DMS153 treated with DMSO at 0.1 percent for 48 hours (cell line): ENCODE results near the gene HSD17B2.

Experiments
- DNase-seq: peaks from one replicate; lab custom pipeline; 2025; ENCODE audit not compliant: unreplicated experiment; lab: John Stamatoyannopoulos, UW

HSD17B2 gene

GRCh38 chr16:82017911-82018568, 17.0 kb upstream of the HSD17B2 start:
- no peak for DNase-seq

- DNase-seq = no peak
Measured at GRCh38 chr16:82019535-82019934, 15.5 kb upstream of the HSD17B2 start.

- no peak for DNase-seq
Measured at GRCh38 chr16:82020051-82020450, 15.0 kb upstream of the HSD17B2 start.

DNA sequence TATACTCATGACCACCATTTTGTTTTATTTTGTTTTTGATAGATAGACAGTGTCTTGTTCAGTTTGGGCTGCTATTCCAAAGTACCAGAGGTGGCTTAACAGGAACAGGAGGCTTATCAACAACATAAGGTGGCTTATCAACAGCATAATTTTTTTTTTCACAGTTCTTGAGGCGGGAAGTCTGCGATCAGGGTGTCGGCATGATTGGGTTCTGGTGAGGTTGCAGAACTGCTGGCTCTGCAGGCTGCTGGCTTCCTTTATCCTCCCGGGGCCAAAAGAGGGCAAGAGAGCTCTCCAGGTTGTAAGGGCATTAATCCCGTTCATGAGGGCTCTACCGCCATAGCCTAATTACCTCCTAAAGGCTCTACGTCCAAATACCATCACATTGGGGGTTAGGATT, 11.8 kb upstream of the HSD17B2 start:
- no peak for DNase-seq

- DNase-seq = no peak
Measured at GRCh38 chr16:82024316-82024715, 10.7 kb upstream of the HSD17B2 start.

DNA sequence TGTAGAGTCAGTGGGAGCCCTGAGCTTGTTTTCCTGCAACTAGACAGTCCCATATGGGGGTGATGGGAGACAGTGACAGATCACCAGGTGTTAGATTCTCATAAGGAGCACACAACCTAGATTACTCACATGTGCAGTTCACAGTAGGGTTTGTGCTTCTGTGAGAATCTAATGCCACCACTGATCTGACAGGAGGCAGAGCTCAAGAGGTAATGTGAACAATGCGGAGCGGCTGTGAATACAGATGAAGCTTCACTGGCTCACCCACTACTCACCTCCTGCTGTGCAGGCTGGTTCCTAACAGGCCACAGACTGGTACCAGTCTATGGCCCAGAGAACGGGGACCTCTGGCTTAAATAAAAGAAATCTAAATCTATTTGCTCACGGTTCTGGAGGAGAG, 10.2 kb upstream of the HSD17B2 start:
- DNase-seq = no peak

- DNase-seq = no peak
Measured at GRCh38 chr16:82027629-82028064, 7.4 kb upstream of the HSD17B2 start.

- DNase-seq = peak; percentile 37
Measured at GRCh38 chr16:82031116-82032084, 3.7 kb upstream of the HSD17B2 start.

DNA sequence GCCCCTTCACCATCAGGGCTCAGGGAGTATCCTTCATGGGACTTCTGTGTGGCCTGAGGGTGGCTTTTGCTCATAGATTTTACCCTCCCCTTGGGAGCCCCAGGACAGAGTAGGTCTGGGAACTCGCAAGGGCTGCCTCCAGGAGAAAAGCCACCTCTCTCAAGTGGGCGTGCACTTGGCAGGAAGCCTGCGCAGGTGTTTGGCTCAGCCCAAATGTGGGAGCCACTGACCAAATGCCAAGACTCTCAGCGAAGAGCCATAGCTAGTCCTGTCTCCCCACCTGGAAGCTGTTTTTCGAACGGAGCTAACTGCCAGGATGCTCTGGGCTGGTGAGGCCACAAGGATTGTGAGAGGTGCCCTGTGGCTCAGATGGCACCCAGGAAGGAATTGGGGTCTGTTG, 2.0 kb upstream of the HSD17B2 start:
- DNase-seq = no peak

- DNase-seq = no peak
Measured at GRCh38 chr16:82033683-82034300, 1.3 kb upstream of the HSD17B2 start.

GRCh38 chr16:82037251-82037650, 2.2 kb downstream of the HSD17B2 start:
- DNase-seq = no peak

- DNase-seq = no peak
Measured at GRCh38 chr16:82037666-82038065, 2.6 kb downstream of the HSD17B2 start.

DNA sequence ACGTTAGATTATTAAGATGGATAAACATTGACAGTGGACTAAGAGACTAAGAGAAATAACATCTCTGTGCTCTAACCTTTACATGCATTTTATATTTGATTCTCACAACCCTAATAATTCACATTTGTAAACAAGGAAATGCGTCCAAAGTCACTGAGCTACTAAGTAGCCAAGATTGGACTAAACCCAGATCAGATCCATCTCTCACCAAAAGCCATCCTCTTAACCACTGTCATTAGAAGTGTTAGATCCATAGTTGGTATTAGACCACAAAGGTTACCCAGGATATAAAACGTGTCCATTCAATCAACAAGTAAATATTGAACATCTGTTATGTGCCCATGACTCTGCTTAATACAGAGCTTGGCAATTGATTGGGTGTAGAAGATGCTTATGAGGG, 5.2 kb downstream of the HSD17B2 start:
- DNase-seq = no peak

DNA sequence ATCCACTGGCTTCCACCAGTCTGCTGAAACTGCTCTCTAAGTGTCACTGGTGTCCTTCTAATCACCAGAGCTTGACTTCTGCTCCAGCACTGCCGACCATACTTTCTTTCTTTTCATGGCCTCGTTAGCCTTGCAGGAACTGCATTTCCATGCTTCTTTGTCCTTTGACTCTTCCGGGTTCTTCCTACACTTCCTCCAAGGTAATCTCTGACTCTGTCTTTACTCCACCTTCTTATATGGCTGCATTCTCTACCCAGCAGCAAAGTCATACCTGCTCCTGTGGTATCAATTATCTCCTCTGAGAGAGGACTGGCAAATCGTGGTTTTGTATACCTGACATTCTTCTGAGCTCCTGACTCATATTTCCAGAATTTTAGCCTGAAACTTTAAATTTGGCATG, 6.5 kb downstream of the HSD17B2 start:
- no peak for DNase-seq

DNA sequence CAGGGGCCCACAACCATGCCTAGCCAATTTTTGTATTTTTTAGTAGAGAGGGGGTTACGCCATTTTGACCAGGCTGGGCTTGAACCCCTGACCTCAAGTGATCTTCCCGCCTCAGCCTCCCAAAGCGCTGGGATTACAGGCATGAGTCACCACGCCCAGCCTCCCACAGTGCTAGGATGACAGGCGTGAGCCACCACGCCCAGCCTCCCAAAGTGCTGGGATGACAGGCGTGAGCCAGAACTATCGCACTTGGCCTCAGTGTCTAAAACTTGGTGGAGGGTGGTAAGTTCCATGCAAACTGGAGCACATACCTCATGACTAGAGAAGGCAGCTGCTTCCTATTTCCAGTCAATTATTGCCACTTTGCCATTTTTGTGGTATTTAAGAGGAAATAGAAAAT, 7.1 kb downstream of the HSD17B2 start:
- DNase-seq = no peak

DNA sequence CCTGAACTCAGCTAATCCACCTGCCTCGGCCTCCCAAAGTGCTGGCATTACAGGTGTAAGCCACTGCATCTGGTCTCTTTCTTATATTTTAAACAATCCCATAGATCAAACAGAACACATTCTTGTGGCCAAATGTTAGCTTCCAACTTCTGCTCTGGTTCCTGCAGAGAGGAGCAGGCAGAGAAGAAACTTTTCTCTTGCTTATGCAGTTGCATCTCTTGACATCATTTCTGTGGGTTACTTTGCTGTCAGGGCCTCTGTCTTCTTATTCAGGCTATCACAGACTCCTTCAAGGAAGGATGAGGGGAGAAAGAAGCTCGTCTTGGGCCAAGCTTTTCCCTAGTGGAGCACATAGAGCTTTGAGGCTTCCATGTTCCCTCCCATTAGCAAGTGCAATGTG, 7.8 kb downstream of the HSD17B2 start:
- DNase-seq = no peak

DNA sequence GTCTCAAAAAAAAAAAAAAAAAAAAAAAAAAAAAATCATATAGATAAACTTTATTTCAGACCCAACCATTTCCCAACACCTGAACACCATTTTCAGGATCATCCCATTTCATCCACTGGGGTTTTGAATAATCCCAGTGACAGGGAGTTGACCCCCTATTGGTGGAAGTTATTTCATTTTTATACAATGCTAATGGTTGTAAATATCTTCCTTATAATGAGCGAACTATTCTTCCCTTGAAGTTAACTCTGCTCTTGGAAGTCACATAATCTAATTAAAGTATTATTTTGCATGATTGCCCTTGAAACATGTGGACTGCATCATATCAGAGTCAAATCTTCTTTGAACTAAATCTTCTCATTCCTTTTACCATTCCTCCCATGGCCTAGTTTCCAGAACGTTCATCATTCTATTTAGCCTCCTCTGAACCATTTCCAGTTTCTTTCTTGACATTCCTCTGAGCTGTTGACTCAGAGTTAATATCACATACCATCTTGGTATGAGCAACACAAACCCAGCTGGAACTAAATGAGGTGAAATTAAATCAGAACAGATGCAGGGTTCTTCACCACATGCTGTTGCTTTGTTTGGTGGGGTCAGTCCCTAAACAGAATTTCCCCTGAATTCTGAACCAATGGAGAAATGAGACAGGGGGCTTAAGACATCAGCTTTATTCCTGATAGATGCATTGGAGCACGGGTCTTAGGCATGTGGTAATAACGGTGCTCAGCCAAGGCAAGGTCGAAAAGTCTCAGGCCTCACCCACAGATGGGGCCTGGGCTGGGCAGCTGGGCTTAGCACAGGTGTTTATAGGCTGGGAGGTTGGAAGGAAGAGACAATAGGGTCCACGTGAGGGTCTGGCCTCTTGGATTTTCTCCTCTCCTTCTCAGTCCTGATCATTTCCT, 8.9 kb downstream of the HSD17B2 start:
- DNase-seq = no peak

DNA sequence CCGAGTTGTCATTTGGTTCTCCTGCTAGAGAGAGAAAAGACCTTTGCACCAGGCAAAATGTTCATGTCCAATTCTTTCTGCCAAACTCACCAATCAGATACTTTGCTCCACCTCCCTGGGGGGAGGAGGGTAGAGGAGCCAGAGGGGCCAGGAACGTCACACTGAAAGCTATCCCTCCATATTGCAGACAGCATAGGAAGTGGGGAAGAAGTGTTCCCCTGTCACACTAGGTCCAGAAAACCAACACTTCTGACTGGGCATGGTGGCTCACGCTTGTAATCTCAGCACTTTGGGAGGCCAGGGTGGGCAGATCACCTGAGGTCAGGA, 9.5 kb downstream of the HSD17B2 start:
- DNase-seq = no peak

DNA sequence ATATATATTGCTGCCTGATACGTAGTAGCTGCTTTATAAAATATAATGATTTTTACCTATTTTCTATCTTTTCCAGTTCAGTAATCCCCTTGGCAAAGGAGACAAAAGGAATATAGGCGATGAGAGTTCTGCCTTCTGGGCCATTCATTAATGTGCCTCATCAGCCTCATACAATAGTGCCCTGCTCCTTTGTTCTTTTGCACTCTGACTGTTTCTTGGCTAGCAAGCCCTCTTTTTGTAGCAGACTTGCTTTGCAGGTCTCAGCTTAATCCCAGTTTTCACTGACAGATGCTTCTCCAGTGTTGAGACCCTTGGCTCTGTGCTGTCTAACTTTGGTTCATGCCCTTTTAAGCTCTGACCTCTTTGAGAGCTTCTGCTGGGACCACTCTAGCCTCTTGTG, 10.4 kb downstream of the HSD17B2 start:
- DNase-seq = no peak

GRCh38 chr16:82046541-82046940, 11.5 kb downstream of the HSD17B2 start:
- no peak for DNase-seq

DNA sequence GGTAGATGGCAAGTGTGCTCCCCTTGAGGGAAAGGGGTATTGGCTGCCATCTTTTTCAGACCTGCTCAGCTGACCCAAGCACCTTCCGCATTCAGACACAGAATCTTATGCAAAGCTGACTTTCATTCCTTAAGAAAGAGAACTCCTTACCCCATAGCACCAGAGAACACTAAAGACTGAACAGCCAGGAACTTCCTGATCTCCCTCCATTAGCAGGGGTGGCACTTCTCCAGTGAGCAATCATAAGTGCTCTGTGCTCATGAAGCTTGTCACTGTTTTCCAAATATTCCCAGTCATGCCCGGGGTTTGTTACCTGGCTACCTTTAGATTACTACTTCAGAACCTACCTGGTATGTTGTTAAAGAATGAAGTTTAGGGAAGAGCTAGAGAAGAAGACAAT, 11.9 kb downstream of the HSD17B2 start:
- DNase-seq = no peak
